ENCODE data around the gene CITED4. TPM values are rescaled to one million over a fixed set of nuclear protein-coding genes. Genes with fewer than 3 reads are reported as not detected.

Gene CITED4
- total and polyA plus RNA-seq, 2 donors (not counting 3 experiments of a cell fraction or from before 2014, with no cell fraction given): 3.8 to 11.3 TPM

GRCh38 chr1:40894455-40894854, 32.3 kb upstream of the CITED4 start:
- Histone ChIP-seq H3K27ac (ENCODE audit: insufficient read depth, low read depth, low read length) (no peak overlapping the region), H3K4me2 (ENCODE audit: insufficient read depth, low read length) (no peak overlapping the region), H4K20me1 (replicated peaks; ENCODE audit: control insufficient read depth, extremely low read depth, insufficient read depth, low read length) (no peaks in the 10 kb centered on the region), H3K9ac (replicated peaks; ENCODE audit: extremely low read depth, insufficient read depth, low read length) (no peak overlapping the region), H3K4me1 (ENCODE audit: control insufficient read depth, extremely low read depth, insufficient read depth, low read length) (peaks cover 14% of the 10 kb centered on the region), H2AFZ (ENCODE audit: low read depth, low read length) (no peak overlapping the region), H3K4me3 (replicated peaks in 1 of 3; ENCODE audit: insufficient read depth in 1 of 3, low read depth in 1 of 3, low read length in 3 of 3) (no peak overlapping the region), H3K36me3 (ENCODE audit: control insufficient read depth in 2 of 2, extremely low read depth in 1 of 2, insufficient read depth in 2 of 2, low read length in 2 of 2) (no peaks in the 10 kb centered on the region), H3K79me2 (ENCODE audit: control insufficient read depth, insufficient read depth, low read length) (no peaks in the 10 kb centered on the region), H3K9me3 (replicated peaks; ENCODE audit: control insufficient read depth, insufficient read depth, low read length) (no peaks in the 10 kb centered on the region), H3K27me3 (ENCODE audit: control insufficient read depth in 2 of 2, insufficient read depth in 2 of 2, low read length in 2 of 2) (no peaks in the 10 kb centered on the region), H3K9me1 (replicated peaks; ENCODE audit: control insufficient read depth, extremely low read depth, insufficient read depth, low read length) (no peaks in the 10 kb centered on the region)
- ChIA-PET POLR2A (no interaction called here), CTCF (no interaction called here)
- no peak for TF ChIP-seq MYC (IDR thresholded peaks at IDR 0.05; ENCODE audit: low read depth, low read length)
- no peak for TF ChIP-seq POLR2AphosphoS5 (IDR thresholded peaks at IDR 0.05; ENCODE audit: insufficient read depth, low read depth, low read length)
- no peak for TF ChIP-seq CTCF (IDR thresholded peaks at IDR 0.05; ENCODE audit: extremely low read depth in 1 of 2, insufficient read depth in 1 of 2, low read depth in 1 of 2, low read length in 2 of 2)
- TF ChIP-seq GATA2 (IDR thresholded peaks at IDR 0.05; ENCODE audit: insufficient read depth, insufficient read length, low read depth, low read length): no peak
- TF ChIP-seq JUN (IDR thresholded peaks at IDR 0.05; ENCODE audit: borderline replicate concordance, insufficient read depth, insufficient read length, low read depth): no peak
- TF ChIP-seq, protein P1, sequence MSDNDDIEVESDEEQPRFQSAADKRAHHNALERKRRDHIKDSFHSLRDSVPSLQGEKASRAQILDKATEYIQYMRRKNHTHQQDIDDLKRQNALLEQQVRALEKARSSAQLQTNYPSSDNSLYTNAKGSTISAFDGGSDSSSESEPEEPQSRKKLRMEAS (IDR thresholded peaks at IDR 0.05; ENCODE audit: insufficient read depth, insufficient read length): no peak
- TF ChIP-seq EZH2 (IDR thresholded peaks at IDR 0.05; ENCODE audit: borderline replicate concordance, low read depth, low read length, severe bottlenecking): no peak
- TF ChIP-seq POLR2A (IDR thresholded peaks at IDR 0.05; ENCODE audit: low read depth, low read length): no peak
- no peak for TF ChIP-seq FOS (IDR thresholded peaks at IDR 0.05; ENCODE audit: borderline replicate concordance, insufficient read depth, low read length)
- intact Hi-C loops (cut with micrococcal nuclease) (no loop called here), dilution Hi-C loops (cut with MboI; ENCODE audit: extremely low pct_ligation_motif_present, low sequenced_read_pairs) (no loop called here)
- no peak for DNase-seq (ENCODE audit: low read depth, low spot score)
- FAIRE-seq: no peak
- no TSS peak for BruUV-seq (replicated peaks)
